ENCODE data around the gene MYB. TPM values are rescaled to one million over a fixed set of nuclear protein-coding genes. Genes with fewer than 3 reads are reported as not detected.
A peak's percentile ranks its signal among the peaks of the same experiment; 100 is the strongest.

MYB gene
- total RNA-seq, 1 experiment from 2014 or later: 6.1 TPM

GRCh38 chr6:135260612-135261011, 79.5 kb downstream of the MYB start (continued):
- TF ChIP-seq NFE2L1 (CRISPR knock-in tag; IDR thresholded peaks at IDR 0.05): no peak
- no peak for TF ChIP-seq SP1 (CRISPR knock-in tag; conservative IDR thresholded peaks at IDR 0.05)

GRCh38 chr6:135261872-135262725, 81.0 kb downstream of the MYB start:
- DNase-seq (ENCODE audit: low spot score) (no peak), ATAC-seq (peak; percentile 54)
- no peak overlapping the region for H3K27ac Mint-ChIP-seq
- 0 out of 2 replicates have a peak, but pooled peaks cover 3% of the 10 kb centered on the region for H3K27me3 Mint-ChIP-seq (ENCODE audit: low read depth)
- H3K4me3 Mint-ChIP-seq: no peak overlapping the region
- no peaks in the 10 kb centered on the region for H3K36me3 Mint-ChIP-seq
- peaks cover 5% of the 10 kb centered on the region for H3K9me3 Mint-ChIP-seq
- ChIA-PET POLR2A (no interaction called here), CTCF (no interaction called here)
- H3K4me1 Mint-ChIP-seq: peaks cover 8% of the 10 kb centered on the region
- no peak for TF ChIP-seq MXD4 (CRISPR knock-in tag; IDR thresholded peaks at IDR 0.05; ENCODE audit: borderline replicate concordance)
- TF ChIP-seq PRDM15 (CRISPR knock-in tag; IDR thresholded peaks at IDR 0.05): no peak
- TF ChIP-seq ZNF232 (CRISPR knock-in tag; IDR thresholded peaks at IDR 0.05): no peak
- TF ChIP-seq ZNF396 (CRISPR knock-in tag; IDR thresholded peaks at IDR 0.05; ENCODE audit: borderline replicate concordance): no peak
- no peak for TF ChIP-seq RELA (CRISPR knock-in tag; IDR thresholded peaks at IDR 0.05; ENCODE audit: borderline replicate concordance)
- TF ChIP-seq CTCF (IDR thresholded peaks at IDR 0.05): no peak
- TF ChIP-seq NFYB (CRISPR knock-in tag; conservative IDR thresholded peaks at IDR 0.05; ENCODE audit: low read depth): no peak
- no peak for TF ChIP-seq ZNF425 (CRISPR knock-in tag; conservative IDR thresholded peaks at IDR 0.05)
- no peak for TF ChIP-seq ATF3 (CRISPR knock-in tag; conservative IDR thresholded peaks at IDR 0.05)
- TF ChIP-seq ZNF423 (CRISPR knock-in tag; IDR thresholded peaks at IDR 0.05): no peak
- no peak for TF ChIP-seq RORB (CRISPR knock-in tag; IDR thresholded peaks at IDR 0.05)
- TF ChIP-seq FOXP1 (CRISPR knock-in tag; IDR thresholded peaks at IDR 0.05; ENCODE audit: borderline replicate concordance): no peak

- DNase-seq (ENCODE audit: low spot score): no peak
- peak; percentile 27; the same call in 1 of the 2 replicates for ATAC-seq
- Mint-ChIP-seq H3K4me1 (peaks cover 36% of the 10 kb centered on the region), H3K27me3 (ENCODE audit: low read depth) (0 out of 2 replicates have a peak, but pooled peaks cover 3% of the 10 kb centered on the region), H3K9me3 (peaks cover 5% of the 10 kb centered on the region), H3K36me3 (no peaks in the 10 kb centered on the region), H3K27ac (no peak overlapping the region), H3K4me3 (no peak overlapping the region)
- ChIA-PET CTCF (interaction anchor here (0.6 to 1.3 kb wide), 3 partner anchors 8 to 125 kb away, joined by 3 read pairs; no protein-coding TSS in a partner anchor), POLR2A (no interaction called here)
- no peak for TF ChIP-seq CREB1 (CRISPR knock-in tag; IDR thresholded peaks at IDR 0.05)
- TF ChIP-seq ZNF219 (CRISPR knock-in tag; IDR thresholded peaks at IDR 0.05; ENCODE audit: borderline replicate concordance): no peak
- no peak for TF ChIP-seq NFYB (CRISPR knock-in tag; conservative IDR thresholded peaks at IDR 0.05; ENCODE audit: low read depth)
- no peak for TF ChIP-seq MAX (CRISPR knock-in tag; IDR thresholded peaks at IDR 0.05)
- no peak for TF ChIP-seq TP53 (CRISPR knock-in tag; IDR thresholded peaks at IDR 0.05)
- no peak for TF ChIP-seq E2F5 (CRISPR knock-in tag; IDR thresholded peaks at IDR 0.05)
- TF ChIP-seq ESRRA (CRISPR knock-in tag; IDR thresholded peaks at IDR 0.05; ENCODE audit: borderline replicate concordance): no peak
- TF ChIP-seq RORB (CRISPR knock-in tag; IDR thresholded peaks at IDR 0.05): no peak
- no peak for TF ChIP-seq HMGA2 (CRISPR knock-in tag; IDR thresholded peaks at IDR 0.05)
- no peak for TF ChIP-seq CDX4 (CRISPR knock-in tag; IDR thresholded peaks at IDR 0.05; ENCODE audit: borderline replicate concordance)
Measured at GRCh38 chr6:135265278-135265677, 84.2 kb downstream of the MYB start.

All from WTC11 (cell line).